Ishikawa (cell line): ENCODE results near the gene MYDGF.

ENCODE experiments used
- CEBPB ChIP-seq: IDR thresholded peaks from 2 replicates; pipeline ENCODE4 v1.6.1; 2012
- CREB1 ChIP-seq: IDR thresholded peaks from 2 replicates; pipeline ENCODE4 v1.6.1; 2012; ENCODE audit warnings: low read depth
- EGR1 ChIP-seq: IDR thresholded peaks from 2 replicates; pipeline ENCODE4 v1.6.1; 2012
- EP300 ChIP-seq: IDR thresholded peaks from 2 replicates; pipeline ENCODE4 v1.6.1; 2012; ENCODE audit warnings: borderline replicate concordance
- FOXM1 ChIP-seq: IDR thresholded peaks from 2 replicates; pipeline ENCODE4 v1.6.1; 2012; ENCODE audit warnings: low read depth, borderline replicate concordance
- NFIC ChIP-seq: IDR thresholded peaks from 2 replicates; pipeline ENCODE4 v1.6.1; 2012
- RAD21 ChIP-seq: IDR thresholded peaks from 2 replicates; pipeline ENCODE4 v1.6.1; 2012; ENCODE audit warnings: low read depth
- TAF1 ChIP-seq: IDR thresholded peaks from 2 replicates; pipeline ENCODE4 v1.6.1; 2012; ENCODE audit warnings: low read depth, mild to moderate bottlenecking
- TCF12 ChIP-seq: IDR thresholded peaks from 2 replicates; pipeline ENCODE4 v1.6.1; 2012; ENCODE audit warnings: low read depth
- TEAD4 ChIP-seq: IDR thresholded peaks from 2 replicates; pipeline ENCODE4 v1.6.1; 2012
- USF1 ChIP-seq: IDR thresholded peaks from 2 replicates; pipeline ENCODE4 v1.6.1; 2012
- YY1 ChIP-seq: IDR thresholded peaks from 2 replicates; pipeline ENCODE4 v1.6.1; 2012; ENCODE audit warnings: low read depth
- ZBTB7A ChIP-seq: IDR thresholded peaks from 2 replicates; pipeline ENCODE4 v1.6.1; 2012; ENCODE audit warnings: low read depth
- TF ChIP-seq, protein P1 (sequence below): IDR thresholded peaks from 2 replicates; pipeline ENCODE4 v1.6.1; 2012
- TF ChIP-seq, protein P2 (sequence below): IDR thresholded peaks from 2 replicates; pipeline ENCODE4 v1.6.1; 2012; ENCODE audit warnings: low read depth, mild to moderate bottlenecking

The MYDGF gene

GRCh38 chr19:4703671-4704316 lies 33.7 kb upstream of the MYDGF start:
- TF ChIP-seq, protein P1, sequence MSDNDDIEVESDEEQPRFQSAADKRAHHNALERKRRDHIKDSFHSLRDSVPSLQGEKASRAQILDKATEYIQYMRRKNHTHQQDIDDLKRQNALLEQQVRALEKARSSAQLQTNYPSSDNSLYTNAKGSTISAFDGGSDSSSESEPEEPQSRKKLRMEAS, result no peak
- TF ChIP-seq CEBPB (no peak), TEAD4 (no peak), FOXM1 (no peak), TAF1 (no peak), EGR1 (no peak), USF1 (no peak), EP300 (no peak)

GRCh38 chr19:4702764-4703163 lies 32.6 kb upstream of the MYDGF start:
- TF ChIP-seq YY1, result no peak
- TF ChIP-seq EP300, result no peak
- TF ChIP-seq, protein P1, result no peak
- TF ChIP-seq CEBPB, result no peak
- TF ChIP-seq TAF1, result no peak
- TF ChIP-seq CREB1, result no peak
- TF ChIP-seq EGR1, result no peak
- no peak for TF ChIP-seq ZBTB7A
- no peak for TF ChIP-seq TEAD4
- TF ChIP-seq, protein P2, sequence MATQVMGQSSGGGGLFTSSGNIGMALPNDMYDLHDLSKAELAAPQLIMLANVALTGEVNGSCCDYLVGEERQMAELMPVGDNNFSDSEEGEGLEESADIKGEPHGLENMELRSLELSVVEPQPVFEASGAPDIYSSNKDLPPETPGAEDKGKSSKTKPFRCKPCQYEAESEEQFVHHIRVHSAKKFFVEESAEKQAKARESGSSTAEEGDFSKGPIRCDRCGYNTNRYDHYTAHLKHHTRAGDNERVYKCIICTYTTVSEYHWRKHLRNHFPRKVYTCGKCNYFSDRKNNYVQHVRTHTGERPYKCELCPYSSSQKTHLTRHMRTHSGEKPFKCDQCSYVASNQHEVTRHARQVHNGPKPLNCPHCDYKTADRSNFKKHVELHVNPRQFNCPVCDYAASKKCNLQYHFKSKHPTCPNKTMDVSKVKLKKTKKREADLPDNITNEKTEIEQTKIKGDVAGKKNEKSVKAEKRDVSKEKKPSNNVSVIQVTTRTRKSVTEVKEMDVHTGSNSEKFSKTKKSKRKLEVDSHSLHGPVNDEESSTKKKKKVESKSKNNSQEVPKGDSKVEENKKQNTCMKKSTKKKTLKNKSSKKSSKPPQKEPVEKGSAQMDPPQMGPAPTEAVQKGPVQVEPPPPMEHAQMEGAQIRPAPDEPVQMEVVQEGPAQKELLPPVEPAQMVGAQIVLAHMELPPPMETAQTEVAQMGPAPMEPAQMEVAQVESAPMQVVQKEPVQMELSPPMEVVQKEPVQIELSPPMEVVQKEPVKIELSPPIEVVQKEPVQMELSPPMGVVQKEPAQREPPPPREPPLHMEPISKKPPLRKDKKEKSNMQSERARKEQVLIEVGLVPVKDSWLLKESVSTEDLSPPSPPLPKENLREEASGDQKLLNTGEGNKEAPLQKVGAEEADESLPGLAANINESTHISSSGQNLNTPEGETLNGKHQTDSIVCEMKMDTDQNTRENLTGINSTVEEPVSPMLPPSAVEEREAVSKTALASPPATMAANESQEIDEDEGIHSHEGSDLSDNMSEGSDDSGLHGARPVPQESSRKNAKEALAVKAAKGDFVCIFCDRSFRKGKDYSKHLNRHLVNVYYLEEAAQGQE, result no peak
- no peak for TF ChIP-seq RAD21
- no peak for TF ChIP-seq NFIC
- TF ChIP-seq USF1, result no peak
- TF ChIP-seq FOXM1, result no peak
- no peak for TF ChIP-seq TCF12

GRCh38 chr19:4701557-4701956 lies 31.4 kb upstream of the MYDGF start:
- TF ChIP-seq EP300 (no peak), YY1 (no peak), TAF1 (no peak), CEBPB (no peak), CREB1 (no peak), ZBTB7A (no peak), EGR1 (no peak), TEAD4 (no peak), NFIC (no peak), RAD21 (no peak), USF1 (no peak), FOXM1 (no peak)
- TF ChIP-seq, protein P1, result no peak

DNA sequence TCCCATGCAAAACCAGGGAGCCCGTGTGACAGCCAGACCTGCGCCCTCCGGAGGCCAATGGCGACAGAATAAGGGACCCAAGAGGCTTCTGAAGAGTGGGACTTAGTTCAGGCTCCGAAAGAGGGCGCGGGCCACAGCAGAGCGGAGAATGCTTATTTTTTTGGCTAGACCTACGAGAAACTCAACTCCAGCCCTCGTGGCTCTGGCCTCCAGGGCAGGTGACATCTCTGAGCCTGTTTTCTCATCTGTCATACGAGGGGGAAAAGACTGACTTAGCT lies 30.5 kb upstream of the MYDGF start:
- TF ChIP-seq TCF12 (no peak), YY1 (no peak), EP300 (no peak), CREB1 (no peak), FOXM1 (no peak), USF1 (no peak), EGR1 (no peak), CEBPB (no peak), TAF1 (no peak), TEAD4 (no peak), ZBTB7A (no peak), NFIC (no peak), RAD21 (no peak)
- TF ChIP-seq, protein P1, result no peak
- TF ChIP-seq, protein P2, result no peak
